NCI-H82 treated with DMSO at 0.1 percent for 48 hours (cell line): ENCODE results near the gene DNAJC2.
A peak's percentile ranks its signal among the peaks of the same experiment; 100 is the strongest.

Experiments used
- DNase-seq: peaks from one replicate; lab custom pipeline; 2025; ENCODE audit not compliant: unreplicated experiment; lab: John Stamatoyannopoulos, UW

The DNAJC2 gene

GRCh38 chr7:103344453-103345149 is at the start of gene DNAJC2:
DNAJC2 (minus strand) TSS chr7:103344767; CDS start chr7:103344622, 145 bp downstream.
- peak; percentile 90 for DNase-seq

DNA sequence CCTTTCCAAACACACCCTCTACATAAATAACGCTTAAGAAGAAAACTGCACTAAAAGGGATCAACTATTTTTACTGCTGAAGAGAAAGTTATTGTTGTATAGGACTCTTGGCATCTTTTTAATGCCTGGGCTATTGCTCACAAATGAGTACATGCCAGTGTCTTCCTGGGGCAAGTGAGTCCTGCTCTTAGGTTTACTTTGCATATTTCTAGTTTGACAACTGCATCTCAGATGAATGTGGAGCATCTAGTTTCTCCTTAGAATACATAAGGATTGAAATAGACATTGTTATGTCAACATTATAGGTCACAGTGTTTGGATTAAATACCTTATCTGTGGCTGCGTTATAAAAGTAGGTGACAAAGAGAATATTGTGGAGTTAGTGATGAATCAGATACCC is 47.4 kb upstream of the DNAJC2 start:
- DNase-seq: no peak

GRCh38 chr7:103391150-103391549 is 46.6 kb upstream of the DNAJC2 start:
- no peak for DNase-seq

- DNase-seq: no peak
These were observed 44.7 kb upstream of the DNAJC2 start for GRCh38 chr7:103389263-103389662.

DNA sequence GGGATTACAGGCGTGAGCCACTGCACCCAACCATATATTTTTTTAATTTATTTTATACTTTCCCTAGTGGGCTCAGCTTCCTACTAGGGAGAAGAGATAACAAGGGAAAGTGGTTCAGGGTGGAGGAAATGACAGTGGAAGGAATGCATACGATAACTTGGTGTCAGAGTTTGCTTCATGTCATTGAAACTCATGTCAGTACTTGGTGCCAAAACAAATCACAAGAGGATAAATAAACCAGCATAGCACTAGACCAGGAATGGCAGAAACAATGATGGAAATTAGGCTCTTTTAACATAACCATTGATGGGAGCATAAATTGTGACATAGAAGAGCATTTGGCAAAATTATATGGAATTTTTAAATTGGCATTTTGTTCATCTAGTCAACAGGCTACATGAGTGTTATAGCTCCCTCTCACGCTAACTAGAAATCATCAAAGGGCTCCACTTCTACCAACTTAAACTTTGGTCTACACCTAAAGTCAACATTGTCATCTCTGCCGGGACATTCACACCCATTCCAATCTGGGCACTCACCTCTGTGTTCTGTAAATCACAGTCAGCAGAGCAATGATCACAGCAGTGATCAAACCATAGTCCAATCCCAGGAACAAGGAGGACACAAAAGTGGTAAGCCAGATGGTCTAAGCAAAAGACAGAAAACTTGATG is 44.0 kb upstream of the DNAJC2 start:
- no peak for DNase-seq

DNA sequence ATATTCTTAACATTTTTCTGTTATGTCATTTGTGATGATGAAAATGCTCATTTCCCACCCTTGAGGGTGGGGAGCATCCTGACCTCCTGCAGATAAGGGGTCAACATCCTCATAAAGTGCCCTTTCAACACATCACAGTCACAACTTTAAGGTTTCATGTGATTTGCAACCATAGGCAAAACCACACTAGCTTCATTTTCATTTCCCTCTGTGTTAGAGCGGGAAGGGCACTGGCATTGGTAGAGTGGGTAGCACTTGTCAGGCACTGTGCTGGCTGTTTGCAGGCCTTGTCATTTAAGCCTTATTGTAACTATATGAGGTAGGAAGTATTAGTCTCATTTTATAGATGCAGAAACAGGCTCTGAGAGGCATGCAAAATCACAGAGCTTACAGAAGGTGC is 42.7 kb upstream of the DNAJC2 start:
- no peak for DNase-seq

DNA sequence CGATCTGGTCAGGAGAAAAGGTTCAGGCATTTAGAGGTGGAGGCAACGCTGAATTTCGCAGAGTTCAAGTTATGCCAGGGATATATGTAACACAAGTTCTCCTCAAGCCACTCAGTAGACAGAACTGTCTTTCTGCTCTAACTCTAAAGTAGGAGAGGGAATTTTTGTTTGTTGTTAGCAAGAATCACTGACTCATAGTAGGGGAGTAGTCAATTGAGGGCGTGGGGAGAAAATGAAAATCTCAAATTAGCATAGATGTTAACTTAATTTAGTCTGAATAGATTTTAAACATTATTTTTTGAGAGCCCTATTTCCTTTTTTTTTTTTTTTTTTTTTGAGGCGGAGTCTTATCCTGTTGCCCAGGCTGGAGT is 37.5 kb upstream of the DNAJC2 start:
- no peak for DNase-seq

DNA sequence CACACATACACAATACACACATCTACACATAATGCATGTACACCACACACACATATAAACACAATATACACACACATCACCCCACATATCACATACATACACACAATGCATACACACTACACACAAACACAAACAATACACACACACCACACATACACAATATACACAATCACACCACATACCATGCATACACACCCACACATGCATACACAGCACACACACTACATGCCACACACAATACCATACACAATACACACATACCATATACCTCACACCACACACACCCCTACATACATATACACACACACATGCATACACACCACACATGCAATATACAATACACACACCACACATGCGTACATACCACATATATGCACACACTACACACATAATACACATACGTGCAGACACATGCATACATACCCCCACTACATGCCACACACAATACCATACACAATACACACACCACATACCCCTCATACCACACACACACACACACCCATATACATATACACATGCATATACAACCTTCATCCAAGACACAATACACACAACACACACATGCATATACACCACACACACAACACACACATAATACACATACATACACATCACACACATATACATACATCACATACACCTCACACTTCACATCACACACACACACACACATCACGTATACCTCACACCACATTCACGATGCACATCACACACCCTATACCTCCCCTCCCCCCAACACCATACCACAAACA is 36.9 kb upstream of the DNAJC2 start:
- DNase-seq: no peak

DNA sequence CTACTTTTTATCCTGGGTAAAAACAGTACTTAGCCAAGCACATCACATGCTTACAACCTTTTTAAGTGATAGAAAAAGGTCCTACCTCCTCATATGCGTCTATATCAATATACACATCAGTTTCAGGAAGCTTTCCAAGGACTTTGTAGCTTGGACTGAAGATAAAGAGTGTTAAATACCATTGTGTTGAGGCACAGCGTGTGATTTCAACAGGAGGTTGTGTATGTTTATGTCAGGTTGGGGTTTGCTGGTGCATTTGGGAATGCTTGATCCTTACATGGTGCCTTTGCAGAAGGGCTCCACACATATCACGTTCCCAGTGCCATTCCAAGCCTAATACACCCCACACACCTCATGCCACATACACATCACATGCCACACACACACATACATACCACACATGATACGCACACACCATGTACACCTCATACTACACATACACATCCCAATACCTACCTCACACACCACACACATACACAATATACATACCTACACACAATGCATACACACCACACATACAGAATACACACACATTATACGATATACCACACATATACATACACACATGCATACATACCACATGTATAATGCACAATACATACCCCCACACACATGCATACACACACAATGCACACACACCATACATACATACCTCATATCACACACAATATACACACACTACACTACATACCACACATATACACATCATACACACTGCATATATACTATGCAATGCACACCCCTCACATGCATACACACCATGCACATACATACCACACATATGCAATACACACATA is 36.0 kb upstream of the DNAJC2 start:
- no peak for DNase-seq

DNA sequence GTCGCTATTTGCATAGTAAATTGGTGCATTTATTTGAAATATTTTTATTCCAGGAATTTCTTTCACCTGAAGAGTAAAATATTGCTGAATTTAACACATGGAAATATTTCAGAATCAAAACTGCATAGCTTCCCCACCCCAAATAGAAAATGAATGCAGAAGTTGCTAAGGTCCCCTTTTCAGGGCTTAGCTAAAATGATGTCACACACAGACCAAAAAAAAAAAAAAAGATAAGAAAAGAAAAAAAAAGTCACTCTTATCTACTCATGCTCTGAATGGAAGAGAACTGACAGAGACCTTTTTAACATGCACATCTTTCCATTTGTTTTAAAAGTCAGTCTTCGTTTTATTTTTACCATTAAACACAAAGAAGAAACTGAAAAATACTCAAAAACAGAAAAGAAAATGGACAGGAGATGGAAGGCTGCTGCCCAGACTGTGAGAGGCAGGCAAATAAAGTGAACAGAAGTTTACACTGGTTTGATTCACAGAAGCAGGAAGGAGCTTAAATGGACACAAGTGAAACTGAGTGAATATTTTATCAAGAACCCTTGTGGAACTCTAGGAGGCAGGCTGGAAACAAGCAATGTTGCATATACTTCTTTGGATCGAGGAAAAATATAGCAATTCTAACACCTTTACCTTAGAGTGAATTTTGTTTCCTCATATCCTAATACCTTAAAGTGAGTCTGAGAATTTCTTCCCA is 34.9 kb upstream of the DNAJC2 start:
- DNase-seq: no peak

- DNase-seq: no peak
These were observed 29.5 kb upstream of the DNAJC2 start for GRCh38 chr7:103373866-103374643.

DNA sequence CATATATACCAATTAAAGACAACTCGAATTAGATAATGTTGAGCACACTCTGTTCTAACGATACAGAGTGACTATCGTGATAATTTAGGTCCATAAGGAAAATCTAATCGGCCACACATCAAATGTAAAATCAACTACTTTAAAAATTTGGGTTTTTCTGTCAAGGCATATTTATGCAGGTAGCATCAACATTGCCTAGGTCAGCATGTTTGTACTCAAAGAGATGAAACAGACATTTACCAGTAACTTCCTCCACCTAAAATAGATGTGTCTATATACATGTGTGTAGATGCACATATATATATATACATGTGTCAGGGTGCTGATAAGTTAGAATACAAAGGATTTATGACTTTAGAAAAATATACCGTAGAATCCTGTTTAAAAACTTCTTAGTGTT is 24.9 kb upstream of the DNAJC2 start:
- DNase-seq: no peak

- DNase-seq: no peak
These were observed 5.2 kb upstream of the DNAJC2 start for GRCh38 chr7:103349805-103350204.

DNA sequence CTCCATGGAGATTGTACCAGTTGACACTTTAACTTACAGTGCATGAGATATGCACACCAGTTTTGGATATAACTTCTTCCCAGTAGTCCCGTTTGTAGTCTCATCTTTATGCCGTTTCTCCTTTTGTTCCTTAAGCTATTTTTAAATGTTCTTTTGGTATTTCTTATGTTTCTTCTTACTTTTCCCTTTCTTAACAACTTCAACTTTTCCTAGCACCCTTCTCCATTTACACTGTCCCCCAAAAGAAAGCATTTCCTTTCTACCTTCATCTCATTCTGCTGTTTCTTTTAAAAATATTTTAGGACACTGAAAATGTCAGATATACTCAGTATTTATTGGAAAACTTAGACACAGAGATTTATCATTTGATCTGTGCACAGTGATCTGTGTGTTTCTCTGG is 4.4 kb upstream of the DNAJC2 start:
- DNase-seq: no peak

DNA sequence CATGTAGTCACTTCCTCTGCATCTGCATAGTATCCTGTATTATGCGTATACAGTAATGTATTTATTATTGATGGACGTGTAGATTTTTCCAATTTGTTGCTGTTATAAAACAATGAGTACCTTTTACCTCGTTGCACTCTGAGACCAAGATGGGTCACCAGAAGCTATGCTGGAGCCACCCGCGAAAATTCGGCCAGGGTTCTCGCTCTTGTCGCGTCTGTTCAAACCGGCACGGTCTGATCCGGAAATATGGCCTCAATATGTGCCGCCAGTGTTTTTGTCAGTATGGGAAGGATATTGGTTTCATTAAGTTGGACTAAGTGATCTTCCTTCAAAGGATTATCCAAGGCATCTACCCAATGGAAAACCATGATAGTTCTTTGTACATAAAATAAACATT is 3.9 kb upstream of the DNAJC2 start:
- no peak for DNase-seq

DNA sequence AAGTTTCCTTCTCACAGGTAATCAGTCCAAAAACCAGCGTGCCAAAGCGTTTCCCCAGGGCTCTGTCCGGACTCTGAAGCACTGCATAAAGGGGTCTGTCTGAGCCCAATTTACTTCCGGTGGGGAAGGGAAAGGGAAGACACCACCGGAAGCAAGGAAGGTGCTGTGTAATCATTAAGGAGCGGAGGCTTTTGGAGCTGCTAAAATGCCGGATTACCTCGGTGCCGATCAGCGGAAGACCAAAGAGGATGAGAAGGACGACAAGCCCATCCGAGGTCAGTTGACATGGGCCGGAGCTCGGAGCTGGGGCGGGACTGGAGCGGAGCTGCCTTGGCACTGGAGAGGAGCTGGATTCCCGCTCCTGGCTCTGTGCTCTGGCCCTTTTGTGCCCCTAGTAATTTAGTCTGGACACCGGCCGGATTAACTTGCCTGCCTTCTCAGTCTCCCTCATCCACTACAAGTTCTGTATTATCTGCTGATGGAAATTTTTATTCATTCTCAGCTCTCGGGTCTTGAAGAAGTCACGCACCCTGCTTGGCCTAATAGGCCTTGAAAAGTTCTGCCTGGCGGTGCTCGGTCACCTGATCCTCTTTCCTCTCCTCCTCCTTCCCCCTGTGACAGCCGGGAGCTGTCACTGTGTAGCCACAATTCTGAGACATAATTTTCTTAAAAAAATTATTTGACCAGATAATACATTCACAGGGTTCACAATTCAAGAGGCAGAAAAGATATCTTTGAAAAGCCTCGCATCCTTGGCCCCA is 3.1 kb upstream of the DNAJC2 start, which contains the start of gene PSMC2:
PSMC2 (plus strand) TSS at position 137 of the 761 bp plus-strand sequence; CDS start at position 206, 69 bp downstream.
- peak; percentile 75 for DNase-seq

DNA sequence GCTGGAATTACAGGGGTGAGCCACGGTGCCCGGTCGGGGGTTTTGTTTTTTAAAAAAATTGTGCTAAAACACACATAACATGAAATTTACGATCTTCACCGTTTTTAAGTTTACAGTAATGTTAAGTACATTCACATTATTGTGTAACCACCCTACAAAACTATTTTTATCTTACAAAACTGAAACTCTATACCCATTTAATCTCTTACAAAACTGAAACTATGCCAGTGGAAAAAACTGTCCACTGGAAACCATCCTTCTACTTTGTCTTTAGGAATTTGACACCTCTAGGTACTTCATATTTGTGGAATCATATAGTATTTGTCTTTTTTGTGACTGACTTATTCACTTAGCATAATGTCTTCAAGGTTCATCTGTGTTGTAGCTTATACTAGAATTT is 1.8 kb upstream of the DNAJC2 start:
- no peak for DNase-seq

DNA sequence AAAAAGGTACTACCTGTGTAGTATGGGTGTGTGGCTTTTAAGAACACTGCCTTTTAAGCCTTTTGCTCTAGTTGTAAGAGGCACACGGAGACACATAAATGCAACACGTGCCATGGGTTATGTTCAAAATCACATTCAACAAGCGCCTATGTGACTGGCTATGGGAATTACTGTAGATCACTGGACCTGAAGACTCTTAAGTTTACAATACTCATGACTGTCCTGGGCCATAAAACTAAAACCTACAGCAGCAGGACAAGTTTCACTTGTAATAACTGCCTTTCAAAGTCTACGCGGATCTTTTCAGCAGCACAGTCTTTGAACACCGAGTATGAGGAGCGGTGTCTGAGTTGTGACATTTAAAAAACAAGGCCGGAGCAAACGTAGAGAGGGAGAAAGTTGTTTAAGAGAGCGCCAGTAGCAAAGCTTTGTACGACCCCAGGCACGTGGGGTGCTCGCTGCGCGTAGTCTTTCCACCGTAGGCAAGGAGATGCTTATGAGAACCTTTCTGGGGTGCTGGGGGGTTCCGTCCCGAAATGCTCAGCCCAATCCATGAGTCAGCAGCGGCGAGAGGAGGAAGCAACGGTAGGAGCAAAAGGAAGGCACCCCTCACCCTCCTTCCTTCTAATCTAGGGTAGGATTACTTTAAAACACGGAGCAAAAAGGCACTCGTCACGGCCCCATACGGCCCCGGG is 662 bp downstream of the DNAJC2 start:
- DNase-seq: no peak

GRCh38 chr7:103343332-103343731 is 1.2 kb downstream of the DNAJC2 start:
- no peak for DNase-seq
